Progenitor cell of endocrine pancreas (in vitro differentiated cells): ENCODE measurements around the gene ARPP19. TPM values are rescaled to one million over a fixed set of nuclear protein-coding genes. Genes with fewer than 3 reads are reported as not detected.
"Not testable (repeated sequence)": the region's sequence is repeated elsewhere in the genome, so short reads cannot be mapped to it uniquely, and the experiment has no call there.

Experiments used
- DNase-seq: peaks from one replicate; pipeline ENCODE4 v3.0.0; 2021; ENCODE audit warnings: low spot score; ENCODE audit not compliant: unreplicated experiment
- H3K27ac Mint-ChIP-seq: 2 replicates; pipeline ENCODE4 v1.8.0; 2021; ENCODE audit warnings: mild to moderate bottlenecking, moderate library complexity, mixed read lengths
- H3K27me3 Mint-ChIP-seq: 2 replicates; pipeline ENCODE4 v1.8.0; 2021; ENCODE audit warnings: mixed read lengths
- H3K36me3 Mint-ChIP-seq: 2 replicates; pipeline ENCODE4 v1.8.0; 2022; ENCODE audit warnings: mixed read lengths; ENCODE audit not compliant: insufficient read depth
- H3K4me1 Mint-ChIP-seq: 2 replicates; pipeline ENCODE4 v1.8.0; 2021; ENCODE audit warnings: low read depth, mixed read lengths
- H3K4me3 Mint-ChIP-seq: 2 replicates; pipeline ENCODE4 v1.8.0; 2021; ENCODE audit warnings: low read depth, mild to moderate bottlenecking, moderate library complexity, mixed read lengths
- H3K9me3 Mint-ChIP-seq: 2 replicates; pipeline ENCODE4 v1.8.0; 2021; ENCODE audit warnings: low read depth, mixed read lengths
- total RNA-seq: library from RNA; stranded (reverse); gene quantifications from 2 replicates; pipeline ENCODE4 v1.2.1, GENCODE V29; 2021
- TF ChIP-seq, protein P1 (sequence below): fragments of 200-600 bp; sonication (generic); IDR thresholded peaks from one replicate; pipeline ENCODE4 v1.5.0; 2021; ENCODE audit warnings: antibody characterized with exemption, mild to moderate bottlenecking; ENCODE audit not compliant: unreplicated experiment

ARPP19 gene
- total RNA-seq, 1 donor from 2014 or later, result 186 TPM

DNA sequence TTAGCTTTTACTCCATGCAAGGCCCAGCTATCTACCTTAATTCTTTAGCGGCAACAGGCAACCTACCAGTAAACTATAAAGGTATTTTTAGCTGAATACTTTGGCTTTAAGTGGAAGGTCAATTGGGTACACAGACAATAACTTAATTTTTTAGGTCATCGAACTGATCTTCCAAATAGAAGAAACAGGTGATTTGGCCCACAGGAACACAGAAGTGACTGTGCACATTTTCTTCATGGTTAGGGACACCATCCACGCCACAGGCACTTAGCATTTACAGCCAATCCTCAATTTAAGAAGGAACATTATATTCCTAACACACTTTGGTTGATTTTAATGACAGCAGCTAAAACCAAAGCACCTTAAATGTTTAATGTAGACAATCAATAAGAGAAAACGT lies 1.9 kb downstream of the ARPP19 start:
- Mint-ChIP-seq H3K9me3 (no peaks in the 10 kb centered on the region), H3K4me1 (peaks cover 30% of the 10 kb centered on the region), H3K27me3 (no peaks in the 10 kb centered on the region), H3K27ac (peak overlapping the region; percentile 100), H3K4me3 (peak overlapping the region; percentile 92), H3K36me3 (peaks cover 4% of the 10 kb centered on the region)
- TF ChIP-seq, protein P1, sequence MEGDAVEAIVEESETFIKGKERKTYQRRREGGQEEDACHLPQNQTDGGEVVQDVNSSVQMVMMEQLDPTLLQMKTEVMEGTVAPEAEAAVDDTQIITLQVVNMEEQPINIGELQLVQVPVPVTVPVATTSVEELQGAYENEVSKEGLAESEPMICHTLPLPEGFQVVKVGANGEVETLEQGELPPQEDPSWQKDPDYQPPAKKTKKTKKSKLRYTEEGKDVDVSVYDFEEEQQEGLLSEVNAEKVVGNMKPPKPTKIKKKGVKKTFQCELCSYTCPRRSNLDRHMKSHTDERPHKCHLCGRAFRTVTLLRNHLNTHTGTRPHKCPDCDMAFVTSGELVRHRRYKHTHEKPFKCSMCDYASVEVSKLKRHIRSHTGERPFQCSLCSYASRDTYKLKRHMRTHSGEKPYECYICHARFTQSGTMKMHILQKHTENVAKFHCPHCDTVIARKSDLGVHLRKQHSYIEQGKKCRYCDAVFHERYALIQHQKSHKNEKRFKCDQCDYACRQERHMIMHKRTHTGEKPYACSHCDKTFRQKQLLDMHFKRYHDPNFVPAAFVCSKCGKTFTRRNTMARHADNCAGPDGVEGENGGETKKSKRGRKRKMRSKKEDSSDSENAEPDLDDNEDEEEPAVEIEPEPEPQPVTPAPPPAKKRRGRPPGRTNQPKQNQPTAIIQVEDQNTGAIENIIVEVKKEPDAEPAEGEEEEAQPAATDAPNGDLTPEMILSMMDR, result no peak
- no peak for DNase-seq

DNA sequence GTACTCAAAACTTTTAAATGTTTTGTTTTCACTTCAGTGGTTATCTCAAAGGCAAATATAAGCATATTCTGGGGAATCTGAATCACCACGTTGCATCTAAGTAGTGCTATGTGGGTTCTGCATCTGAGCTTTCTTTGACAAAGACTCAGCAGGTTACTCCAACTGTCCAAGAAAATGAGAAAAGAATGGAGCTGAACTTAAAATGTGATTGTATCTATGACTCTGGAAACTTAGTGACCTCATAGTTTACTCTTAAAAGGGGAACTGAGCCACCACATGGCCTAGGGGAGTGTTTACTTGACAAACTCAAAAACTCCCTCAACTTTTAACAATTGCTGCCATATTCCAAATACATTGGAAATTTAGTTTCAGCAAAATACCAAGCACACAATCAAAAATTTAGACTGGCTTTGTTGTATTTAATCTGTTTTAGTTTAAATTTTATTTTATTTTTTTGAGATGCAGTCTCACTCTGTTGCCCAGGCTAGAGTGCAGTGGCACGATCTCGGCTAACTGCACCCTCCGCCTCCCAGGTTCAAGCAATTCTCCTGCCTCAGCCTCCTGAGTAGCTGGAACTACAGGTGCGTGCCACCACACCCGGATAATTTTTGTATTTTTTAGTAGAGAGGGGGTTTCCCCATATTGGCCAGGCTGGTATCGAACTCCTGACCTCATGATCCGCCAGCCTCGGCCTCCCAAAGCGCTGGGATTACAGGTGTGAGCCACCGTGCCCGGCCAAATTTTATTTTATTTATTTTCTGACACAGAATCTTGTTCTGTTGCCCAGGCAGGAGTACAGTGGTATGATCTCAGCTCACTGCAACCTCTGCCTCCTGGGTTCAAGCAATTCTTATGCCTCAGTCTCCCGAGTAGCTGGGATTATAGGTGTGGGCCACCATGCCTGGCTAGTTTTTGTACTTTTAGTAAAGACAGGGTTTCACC lies 3.1 kb downstream of the ARPP19 start:
- Mint-ChIP-seq H3K27ac (peak overlapping the region; percentile 84), H3K4me1 (peaks cover 36% of the 10 kb centered on the region)
- DNase-seq, H3K4me3 Mint-ChIP-seq, H3K27me3 Mint-ChIP-seq, H3K36me3 Mint-ChIP-seq, H3K9me3 Mint-ChIP-seq: not testable (repeated sequence)

DNA sequence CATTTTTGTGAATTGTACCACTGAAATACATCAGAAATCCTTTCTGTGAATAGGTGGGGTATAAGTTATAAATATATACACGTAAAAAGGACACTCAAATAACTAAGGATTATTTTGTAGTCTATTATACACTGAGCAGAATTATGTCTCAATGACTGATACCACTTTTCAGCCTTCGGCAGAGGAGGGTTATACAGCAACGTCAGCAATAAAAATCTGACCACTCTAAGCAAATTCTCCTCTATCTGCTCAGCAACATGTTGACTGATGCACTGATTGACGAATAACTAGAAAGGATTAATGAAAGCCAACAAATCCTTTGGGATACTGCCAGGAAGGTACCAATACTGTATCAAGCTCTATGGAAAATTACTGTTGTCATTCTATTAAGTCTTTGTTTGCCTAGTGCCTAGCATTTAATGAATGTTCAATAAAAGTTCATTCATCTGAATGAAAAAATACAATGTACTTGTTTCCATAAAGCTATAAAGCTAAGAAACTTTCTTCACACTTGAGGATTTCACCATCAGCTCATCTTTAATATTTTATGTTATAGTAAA lies 5.2 kb downstream of the ARPP19 start:
- DNase-seq, result no peak
- TF ChIP-seq, protein P1, result no peak
- peaks cover 42% of the 10 kb centered on the region for H3K4me1 Mint-ChIP-seq
- H3K27me3 Mint-ChIP-seq, result no peaks in the 10 kb centered on the region
- H3K4me3 Mint-ChIP-seq, result no peak overlapping the region
- H3K27ac Mint-ChIP-seq, result peak overlapping the region; percentile 45
- peaks cover 10% of the 10 kb centered on the region for H3K36me3 Mint-ChIP-seq
- H3K9me3 Mint-ChIP-seq, result no peaks in the 10 kb centered on the region

DNA sequence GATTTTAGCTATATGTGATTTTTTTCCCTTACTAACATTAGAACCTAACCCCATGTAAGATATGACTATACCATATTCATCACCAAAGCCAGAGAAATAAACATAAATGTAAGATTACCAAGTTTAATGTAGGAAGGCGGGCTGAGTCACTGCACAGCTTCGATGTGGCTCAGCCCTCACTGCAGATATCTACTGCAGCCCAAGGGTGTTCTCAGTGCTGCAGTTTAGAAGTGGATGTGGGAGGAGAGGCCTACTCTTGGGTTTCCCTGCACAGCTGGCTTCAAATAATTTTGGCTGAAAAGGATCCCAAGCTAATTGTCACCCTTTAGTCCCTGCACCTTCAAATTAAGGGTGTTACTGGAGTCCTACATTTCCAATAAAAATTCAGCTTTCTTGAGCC lies 9.3 kb downstream of the ARPP19 start:
- H3K4me3 Mint-ChIP-seq, result no peak overlapping the region
- TF ChIP-seq, protein P1, result no peak
- no peak for DNase-seq
- H3K27ac Mint-ChIP-seq, result peak overlapping the region; percentile 57
- H3K4me1 Mint-ChIP-seq, result peaks cover 40% of the 10 kb centered on the region
- H3K36me3 Mint-ChIP-seq, result peaks cover 11% of the 10 kb centered on the region
- no peaks in the 10 kb centered on the region for H3K27me3 Mint-ChIP-seq
- no peaks in the 10 kb centered on the region for H3K9me3 Mint-ChIP-seq

DNA sequence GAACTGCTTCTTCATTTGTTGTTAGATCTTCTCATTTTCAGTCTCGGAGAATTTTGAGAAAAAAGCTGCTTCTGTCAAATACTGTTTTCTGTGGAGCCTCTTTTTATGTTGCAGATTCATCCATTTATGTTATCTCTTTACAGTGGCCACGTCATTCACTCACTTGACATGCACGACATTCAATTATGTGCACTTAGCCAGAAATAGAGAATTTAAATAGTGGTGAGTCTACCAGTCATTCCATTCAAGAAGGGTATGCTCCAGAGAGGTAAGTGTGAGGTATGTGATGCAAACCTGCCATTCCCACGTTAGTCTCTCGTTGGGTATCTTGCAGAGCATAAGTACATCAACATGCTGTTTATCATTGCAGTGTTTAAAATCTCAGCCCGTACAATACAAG lies 9.8 kb downstream of the ARPP19 start:
- peaks cover 40% of the 10 kb centered on the region for H3K4me1 Mint-ChIP-seq
- H3K9me3 Mint-ChIP-seq, result no peaks in the 10 kb centered on the region
- no peaks in the 10 kb centered on the region for H3K27me3 Mint-ChIP-seq
- H3K4me3 Mint-ChIP-seq, result no peak overlapping the region
- no peak for DNase-seq
- TF ChIP-seq, protein P1, result no peak
- no peak overlapping the region for H3K27ac Mint-ChIP-seq
- peaks cover 12% of the 10 kb centered on the region for H3K36me3 Mint-ChIP-seq
